HG03060 (cell line): Measurements from ENCODE around the gene ZC3H12C.
"Not testable (repeated sequence)": the region's sequence is repeated elsewhere in the genome, so short reads cannot be mapped to it uniquely, and the experiment has no call there.

Experiments used
- ATAC-seq: cut with Tn5 transposase; IDR thresholded peaks from one replicate; pipeline ENCODE4 v1.9.1; 2021; ENCODE audit warnings: low read depth, moderate number of reproducible peaks; ENCODE audit not compliant: unreplicated experiment

Gene ZC3H12C

GRCh38 chr11:110208678-110209312 lies 115.6 kb downstream of the ZC3H12C start:
- not testable (repeated sequence) for ATAC-seq

DNA sequence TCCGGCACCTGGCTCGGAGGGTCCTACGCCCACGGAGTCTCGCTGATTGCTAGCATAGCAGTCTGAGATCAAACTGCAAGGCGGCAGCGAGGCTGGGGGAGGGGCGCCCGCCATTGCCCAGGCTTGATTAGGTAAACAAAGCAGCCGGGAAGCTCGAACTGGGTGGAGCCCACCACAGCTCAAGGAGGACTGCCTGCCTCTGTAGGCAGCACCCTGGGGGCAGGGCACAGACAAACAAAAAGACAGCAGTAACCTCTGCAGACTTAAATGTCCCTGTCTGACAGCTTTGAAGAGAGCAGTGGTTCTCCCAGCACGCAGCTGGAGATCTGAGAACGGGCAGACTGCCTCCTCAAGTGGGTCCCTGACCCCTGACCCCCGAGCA lies 116.1 kb downstream of the ZC3H12C start:
- not testable (repeated sequence) for ATAC-seq

GRCh38 chr11:110217223-110217877 lies 124.2 kb downstream of the ZC3H12C start:
- ATAC-seq = no peak

GRCh38 chr11:110217936-110218335 lies 124.7 kb downstream of the ZC3H12C start:
- ATAC-seq = no peak

DNA sequence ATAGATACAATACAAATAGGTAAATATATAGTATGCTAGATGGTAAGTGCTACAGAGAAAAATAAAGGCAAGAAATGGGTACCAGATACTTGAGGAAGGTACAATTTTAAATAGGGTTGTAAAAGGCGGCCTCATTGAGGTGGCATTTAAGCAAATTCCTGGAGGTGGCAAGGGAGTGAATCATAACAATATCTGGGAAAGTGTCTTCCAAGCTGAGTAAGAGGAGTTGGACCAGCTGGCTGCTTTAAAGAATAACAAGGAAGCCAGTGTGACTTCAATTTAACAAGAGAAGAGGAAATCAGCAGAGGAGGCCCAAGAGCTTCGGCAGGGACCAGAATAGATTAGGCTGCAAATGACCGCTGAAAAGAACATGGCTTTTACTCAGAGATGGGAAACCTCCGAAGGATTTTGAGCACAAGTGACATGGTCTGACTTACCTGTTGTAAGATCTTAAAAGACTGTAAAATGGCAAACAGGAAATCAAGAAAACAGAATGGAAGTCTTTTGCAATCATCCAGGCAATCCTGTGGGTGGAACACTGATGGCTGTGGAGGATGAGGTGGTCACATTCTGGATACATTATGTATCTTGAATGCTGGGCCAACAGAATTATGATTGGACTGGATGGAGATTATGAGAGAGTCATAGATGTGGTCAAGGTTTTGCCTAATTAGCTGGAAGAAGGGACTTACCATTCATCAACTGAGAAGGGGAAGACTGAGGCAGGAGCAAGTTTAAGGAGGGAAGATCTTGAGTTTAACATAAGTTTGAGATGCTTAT lies 126.0 kb downstream of the ZC3H12C start:
- no peak for ATAC-seq
